ENCODE measurements around the gene CNNM4. TPM values are rescaled to one million over a fixed set of nuclear protein-coding genes. Genes with fewer than 3 reads are reported as not detected.

Gene CNNM4
- total and polyA plus RNA-seq, 2 of the 4 experiments (the other 2 are of a cell fraction): 2.0 to 4.1 TPM

- H4K8ac ChIP-seq (ENCODE audit: low read depth in 2 of 2, low read length in 2 of 2): 0 out of 4 replicates have a peak overlapping the region, but pooled peaks of 1 of the 2 experiments have one; percentile 22
- no peak overlapping the region for H4K5ac ChIP-seq (ENCODE audit: low read depth, low read length)
- no peak for TF ChIP-seq NFE2L2 (IDR thresholded peaks at IDR 0.05; ENCODE audit: low read depth, low read length)
- TF ChIP-seq RAD21 (IDR thresholded peaks at IDR 0.05; ENCODE audit: low read length): no peak
- TF ChIP-seq, protein P1, sequence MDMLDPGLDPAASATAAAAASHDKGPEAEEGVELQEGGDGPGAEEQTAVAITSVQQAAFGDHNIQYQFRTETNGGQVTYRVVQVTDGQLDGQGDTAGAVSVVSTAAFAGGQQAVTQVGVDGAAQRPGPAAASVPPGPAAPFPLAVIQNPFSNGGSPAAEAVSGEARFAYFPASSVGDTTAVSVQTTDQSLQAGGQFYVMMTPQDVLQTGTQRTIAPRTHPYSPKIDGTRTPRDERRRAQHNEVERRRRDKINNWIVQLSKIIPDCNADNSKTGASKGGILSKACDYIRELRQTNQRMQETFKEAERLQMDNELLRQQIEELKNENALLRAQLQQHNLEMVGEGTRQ (IDR thresholded peaks at IDR 0.05; ENCODE audit: low read depth, low read length): no peak
- no peak for TF ChIP-seq RCOR1 (IDR thresholded peaks at IDR 0.05; ENCODE audit: insufficient replicate concordance, low read length)
- TF ChIP-seq MAFK (IDR thresholded peaks at IDR 0.05; ENCODE audit: low read depth, low read length): no peak
- no peak for TF ChIP-seq MAZ (IDR thresholded peaks at IDR 0.05; ENCODE audit: borderline replicate concordance, low read depth, low read length)
- TF ChIP-seq ELK1 (IDR thresholded peaks at IDR 0.05; ENCODE audit: borderline replicate concordance, low read depth, low read length): no peak
- TF ChIP-seq RFX5 (IDR thresholded peaks at IDR 0.05; ENCODE audit: low read depth, low read length): no peak
- dilution Hi-C loops (cut with HindIII; ENCODE audit: low sequenced_read_pairs, unreplicated experiment) (no loop called here), intact Hi-C loops (cut with micrococcal nuclease) (loop anchor here (5.0 kb wide), 1 partner anchor 38 kb away; no protein-coding TSS in a partner anchor), in situ Hi-C loops (cut with MboI; ENCODE audit: low sequenced_read_pairs) (no loop called here)
- no peak overlapping the region for H3K4me3 ChIP-seq (ENCODE audit: insufficient read depth, low read depth, low read length)
- H3K4ac ChIP-seq (ENCODE audit: low read depth, low read length): 0 out of 2 replicates have a peak overlapping the region, but pooled peaks have one; percentile 40
- H2AK9ac ChIP-seq (replicated peaks; ENCODE audit: low read depth, low read length, poor library complexity): peak overlapping the region; percentile 23
- H2BK5ac ChIP-seq (ENCODE audit: low read depth, low read length, poor library complexity, severe bottlenecking): no peak overlapping the region
- peak overlapping the region; percentile 61; the same call in 1 of the 2 replicates for H3K4me2 ChIP-seq (ENCODE audit: low read depth, low read length)
- H3K27ac ChIP-seq (ENCODE audit: insufficient read depth, low read length): no peak overlapping the region
- no peaks in the 10 kb centered on the region for H3K9me3 ChIP-seq (ENCODE audit: control insufficient read depth, insufficient read depth, low read length)
- H3K23ac ChIP-seq (ENCODE audit: low read depth, low read length): peak overlapping the region; percentile 24; the same call in 1 of the 2 replicates
- H3K79me1 ChIP-seq (ENCODE audit: low read depth in 1 of 2, low read length in 2 of 2): peaks cover 18 to 30% of the 10 kb centered on the region in 2 experiments; a peak in 3 of 4 replicates
- CTCF ChIA-PET: interaction anchor here (0.6 kb wide), 1 partner anchor 132 kb away, joined by 5 read pairs; no protein-coding TSS in a partner anchor
- H4K91ac ChIP-seq (ENCODE audit: insufficient read depth, low read depth, low read length): no peak overlapping the region
- no peaks in the 10 kb centered on the region for H3K27me3 ChIP-seq (ENCODE audit: control insufficient read depth, insufficient read depth, low read length)
- no peak overlapping the region for H2BK120ac ChIP-seq (ENCODE audit: low read depth, low read length)
- H3K9ac ChIP-seq (ENCODE audit: low read depth, low read length): no peak overlapping the region
- ATAC-seq (ENCODE audit: low read depth) (no peak), DNase-seq (no peak)
- H3K4me1 ChIP-seq (ENCODE audit: control insufficient read depth, insufficient read depth, low read length): peaks cover 20% of the 10 kb centered on the region
- no peak overlapping the region for H2BK15ac ChIP-seq (ENCODE audit: low read depth, low read length)
- no TSS peak for BruUV-seq (replicated peaks)
- H3K9me1 ChIP-seq (ENCODE audit: insufficient read depth, low read length): peaks cover 24% of the 10 kb centered on the region; the same call in 1 of the 2 replicates
- POLR2A ChIA-PET (ENCODE audit: unreplicated experiment): no interaction called here
- H2AFZ ChIP-seq (replicated peaks; ENCODE audit: low read length, poor library complexity): peak overlapping the region; percentile 63
- no peak overlapping the region for H3K14ac ChIP-seq (replicated peaks; ENCODE audit: low read depth, low read length)
- no peaks in the 10 kb centered on the region for H4K20me1 ChIP-seq (ENCODE audit: insufficient read depth, low read length)
- H3K18ac ChIP-seq (ENCODE audit: low read depth, low read length): no peak overlapping the region
- H2BK20ac ChIP-seq (ENCODE audit: low read depth, low read length): no peak overlapping the region
- H3K56ac ChIP-seq (ENCODE audit: extremely low read depth, insufficient read depth, low read length): no peak overlapping the region
- no peaks in the 10 kb centered on the region for H3K36me3 ChIP-seq (ENCODE audit: control insufficient read depth, insufficient read depth, low read length)
- H2AK5ac ChIP-seq (ENCODE audit: low read depth, low read length): no peak overlapping the region
- WGBS, 2 experiments (ENCODE audit: extremely low coverage in 2 of 2, insufficient read length in 1 of 2): 58% methylated on average over 6 of the region's 8 CpGs; no CpG with 5 or more reads in 1 of the 2 experiments
These were observed 3.5 kb downstream of the CNNM4 start for GRCh38 chr2:96764253-96764637.
